Heart right ventricle (tissue), 16 donors: Measurements from ENCODE around the gene STYX. TPM values are rescaled to one million over a fixed set of nuclear protein-coding genes. Genes with fewer than 3 reads are reported as not detected.

Source experiments
- ATAC-seq, 8 donors: fragments of 200-7000 bp; cut with Tn5 transposase; one replicate each; pipeline ENCODE4 v1.9.1; 2020; ENCODE audit warnings: mild to moderate bottlenecking in 8 of 8, moderate library complexity in 8 of 8, moderate number of reproducible peaks in 1 of 8
- DNase-seq, 2 donors: peaks; one replicate each; pipeline ENCODE4 v3.0.0-alpha.2; 2020
- H3K27ac ChIP-seq, 10 donors: fragments of 200-600 bp; sonication (generic) in 2 of 10; one replicate each; pipeline versions ENCODE4 v1.5.0 to v1.8.0; 2020 to 2022; ENCODE audit warnings: mild to moderate bottlenecking in 3 of 10
- H3K27me3 ChIP-seq, 7 donors: fragments of 200-600 bp; one replicate each; pipeline ENCODE4 v1.8.0; 2021 to 2022; ENCODE audit warnings: mild to moderate bottlenecking in 2 of 7
- H3K36me3 ChIP-seq, 9 donors: fragments of 200-600 bp; sonication (generic) in 1 of 9; one replicate each; pipeline versions ENCODE4 v1.5.0 to v1.8.0; 2020 to 2022; ENCODE audit warnings: mild to moderate bottlenecking in 2 of 9
- H3K4me1 ChIP-seq, 9 donors: fragments of 200-600 bp; sonication (generic) in 1 of 9; one replicate each; pipeline versions ENCODE4 v1.5.0 to v1.8.0; 2020 to 2022; ENCODE audit warnings: mild to moderate bottlenecking in 4 of 9
- H3K4me3 ChIP-seq, 10 donors: fragments of 200-600 bp; sonication (generic) in 2 of 10; one replicate each; pipeline versions ENCODE4 v1.5.0 to v1.8.0; 2020 to 2022; ENCODE audit warnings: mild to moderate bottlenecking in 7 of 10, moderate library complexity in 2 of 10
- H3K9me3 ChIP-seq, 11 donors: fragments of 200-600 bp in 10 of 11; sonication (generic) in 2 of 11; one replicate each; pipeline versions ENCODE4 v1.5.0 to v1.8.0; 2013 to 2022; ENCODE audit warnings: mild to moderate bottlenecking in 2 of 11, control low read depth in 1 of 11, moderate library complexity in 1 of 11
- WGBS, 2 donors: extraction: QIAGEN DNeasy Blood & Tissue Kit; methylation state at CpG; one replicate each; pipeline ENCODE4 v1.1.7; 2013; ENCODE audit warnings: inconsistent platforms in 1 of 2; 5-methylcytosine and 5-hydroxymethylcytosine counted together
- intact Hi-C, 10 donors: fragments of 100-400 bp; cut with DNase I; formaldehyde crosslinking; loops; one replicate each; pipeline versions ENCODE4 v1.11.1 to v1.14.2; 2022
- polyA plus RNA-seq, 2 donors: library from polyadenylated mRNA; stranded (reverse); fragments of 200-250 nt; gene quantifications; one replicate each; pipeline ENCODE4 v1.2.3, GENCODE V29; 2013
- total RNA-seq, 10 donors: library from RNA; stranded (reverse); fragmentation: NEBNext Ultra II Directional in 3 of 10; extraction: Animal tissue kit (Norgen Biotek cat#: 25700) in 3 of 10; gene quantifications; one replicate each; pipeline versions ENCODE4 v1.2.1 to v1.2.4, GENCODE V29; 2021 to 2023
- TF ChIP-seq, protein P1 (sequence below), 9 donors: fragments of 200-600 bp; sonication (generic) in 2 of 9; IDR thresholded peaks; one replicate each; pipeline versions ENCODE4 v1.5.0 to v1.8.0; 2021 to 2022; ENCODE audit warnings: antibody characterized with exemption in 9 of 9, mild to moderate bottlenecking in 5 of 9, moderate library complexity in 1 of 9
- donor health status: Arrhythmogenic right ventricular cardiomyopathy.
- donor health status: ischemic (EF 13 %, LVEDD 7.1; RV severe dilation, severe dysfunction).
- donor health status: healthy with polysubstance abuse.
- donor health status: DM: no; HTN: yes; CAD: no.
- donor health status: DM: no; HTN: no; CAD: no.
- donor health status: ischemic (EF 25% LVEDD 6.9; RV normal size, moderate dysfunction).
- donor health status: ischemic (EF 25% LVEDD 5.7; RV mildly dilated, moderate dysfunction).
- donor health status: healthy.
- donor health status: DM: yes; HTN: yes; CAD: no.
- donor health status: Ischemic cardiomyopathy.
- donor health status: ischemic (EF 35%, LVEDD 5.7; RV mildly dilated, moderate dysfunction).
- donor health status: nonischemic (EF 11% LVEDD 7.7; RV severe dilation, severe dysfunction).
- donor health status: DM: yes; HTN: yes; CAD: no.
- donor health status: PGD.
- donor health status: ischemic (EF 29% LVEDD 5.4; RV normal size, mild dysfunction).
- donor health status: nonischemic (EF 23%, LVEDD 6.1; RV moderate dilation, normal function).

The STYX gene
- total and polyA plus RNA-seq, 12 donors = 3.4 to 15.8 (median 13.7) TPM

DNA sequence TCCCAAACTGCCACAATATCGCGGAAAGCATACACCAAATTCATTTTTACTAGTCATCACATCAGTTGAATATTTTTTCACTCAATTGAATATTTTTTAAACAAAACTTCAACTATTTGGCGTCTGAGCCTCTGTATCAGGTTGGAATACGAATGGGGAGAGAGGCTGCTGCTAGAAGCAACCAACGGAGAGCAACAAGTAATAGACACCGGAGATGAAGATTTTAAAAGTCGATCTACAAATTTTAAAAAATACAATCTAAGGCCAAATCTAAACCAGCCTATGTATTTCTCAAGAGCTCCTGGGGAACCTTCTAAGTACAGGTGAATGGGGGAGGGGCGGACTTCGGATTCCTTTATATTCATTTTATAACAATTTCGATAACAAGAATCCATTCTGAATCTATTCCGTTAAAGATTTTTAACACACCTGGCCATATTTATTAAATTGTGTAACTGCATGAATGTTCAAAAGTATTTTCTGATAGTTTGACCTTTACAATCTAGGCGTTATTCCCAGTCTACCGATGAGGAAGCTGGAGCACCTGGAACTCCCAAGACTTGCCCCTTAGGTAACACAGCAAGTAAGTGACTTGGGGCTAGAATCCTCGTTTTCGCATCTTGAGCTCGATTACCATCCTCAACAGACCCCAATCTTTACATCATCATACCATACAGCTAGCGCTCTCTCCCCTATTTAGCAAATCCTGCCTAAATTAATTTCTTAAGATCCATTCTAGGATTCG, 60.2 kb downstream of the STYX start:
- DNase-seq (no peak), ATAC-seq (no peak)
- 55 to 64% methylated on average over 18 of the region's 18 CpGs for WGBS, 2 donors
- Histone ChIP-seq H3K9me3 (no peaks in the 10 kb centered on the region), H3K4me3 (peak overlapping the region; percentile 51 to 93 (median 74)), H3K27ac (peak overlapping the region in 6 of 10 donors; percentile 88 to 94 (median 90)), H3K36me3 (no peaks in the 10 kb centered on the region), H3K27me3 (no peaks in the 10 kb centered on the region), H3K4me1 (peaks cover 0 to 31% (median 20%) of the 10 kb centered on the region in 9 donors)
- TF ChIP-seq, protein P1, sequence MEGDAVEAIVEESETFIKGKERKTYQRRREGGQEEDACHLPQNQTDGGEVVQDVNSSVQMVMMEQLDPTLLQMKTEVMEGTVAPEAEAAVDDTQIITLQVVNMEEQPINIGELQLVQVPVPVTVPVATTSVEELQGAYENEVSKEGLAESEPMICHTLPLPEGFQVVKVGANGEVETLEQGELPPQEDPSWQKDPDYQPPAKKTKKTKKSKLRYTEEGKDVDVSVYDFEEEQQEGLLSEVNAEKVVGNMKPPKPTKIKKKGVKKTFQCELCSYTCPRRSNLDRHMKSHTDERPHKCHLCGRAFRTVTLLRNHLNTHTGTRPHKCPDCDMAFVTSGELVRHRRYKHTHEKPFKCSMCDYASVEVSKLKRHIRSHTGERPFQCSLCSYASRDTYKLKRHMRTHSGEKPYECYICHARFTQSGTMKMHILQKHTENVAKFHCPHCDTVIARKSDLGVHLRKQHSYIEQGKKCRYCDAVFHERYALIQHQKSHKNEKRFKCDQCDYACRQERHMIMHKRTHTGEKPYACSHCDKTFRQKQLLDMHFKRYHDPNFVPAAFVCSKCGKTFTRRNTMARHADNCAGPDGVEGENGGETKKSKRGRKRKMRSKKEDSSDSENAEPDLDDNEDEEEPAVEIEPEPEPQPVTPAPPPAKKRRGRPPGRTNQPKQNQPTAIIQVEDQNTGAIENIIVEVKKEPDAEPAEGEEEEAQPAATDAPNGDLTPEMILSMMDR (IDR thresholded peaks at IDR 0.05) = no peak
- intact Hi-C loops = loop anchor here in 1 of 10 donors (10.0 kb wide), 1 partner anchor 235 kb away; the partner anchor contains the start of genes GPR137C and TXNDC16

DNA sequence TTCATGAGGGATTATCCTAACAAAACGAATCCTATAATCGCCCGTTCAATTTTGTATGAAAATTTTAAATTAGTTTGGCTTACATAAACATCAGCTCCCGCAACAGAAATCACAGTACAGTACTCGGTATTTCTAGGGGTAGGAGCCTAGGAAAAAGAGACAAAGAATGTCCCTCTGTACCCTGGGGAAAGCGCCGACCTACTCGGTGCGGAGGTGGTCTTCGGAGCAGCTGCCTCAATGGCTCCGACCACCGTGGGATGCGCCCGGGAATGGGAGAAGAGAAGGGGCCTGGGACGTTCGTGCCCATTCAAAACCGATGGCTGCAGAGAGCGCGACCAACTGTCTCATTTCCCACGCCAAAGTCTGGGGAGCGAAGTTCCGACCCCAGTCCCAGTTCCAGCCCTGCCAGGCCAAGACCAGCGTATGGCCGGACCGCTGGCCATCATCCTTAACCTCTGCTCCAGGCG, 60.8 kb downstream of the STYX start:
- 2 to 3% methylated on average over 26 of the region's 26 CpGs for WGBS, 2 donors
- H3K4me3 ChIP-seq = peak overlapping the region; percentile 51 to 93 (median 74)
- no peaks in the 10 kb centered on the region for H3K27me3 ChIP-seq
- DNase-seq = no peak
- peaks cover 0 to 30% (median 20%) of the 10 kb centered on the region in 9 donors for H3K4me1 ChIP-seq
- ATAC-seq = peak in 2 of 8 donors; percentile 1 to 11
- intact Hi-C loops = loop anchor here in 1 of 10 donors (10.0 kb wide), 1 partner anchor 236 kb away; the partner anchor contains the start of genes GPR137C and TXNDC16
- peak overlapping the region; percentile 67 to 94 (median 88) for H3K27ac ChIP-seq
- no peaks in the 10 kb centered on the region for H3K36me3 ChIP-seq
- H3K9me3 ChIP-seq = no peaks in the 10 kb centered on the region
- TF ChIP-seq, protein P1 (IDR thresholded peaks at IDR 0.05) = no peak

DNA sequence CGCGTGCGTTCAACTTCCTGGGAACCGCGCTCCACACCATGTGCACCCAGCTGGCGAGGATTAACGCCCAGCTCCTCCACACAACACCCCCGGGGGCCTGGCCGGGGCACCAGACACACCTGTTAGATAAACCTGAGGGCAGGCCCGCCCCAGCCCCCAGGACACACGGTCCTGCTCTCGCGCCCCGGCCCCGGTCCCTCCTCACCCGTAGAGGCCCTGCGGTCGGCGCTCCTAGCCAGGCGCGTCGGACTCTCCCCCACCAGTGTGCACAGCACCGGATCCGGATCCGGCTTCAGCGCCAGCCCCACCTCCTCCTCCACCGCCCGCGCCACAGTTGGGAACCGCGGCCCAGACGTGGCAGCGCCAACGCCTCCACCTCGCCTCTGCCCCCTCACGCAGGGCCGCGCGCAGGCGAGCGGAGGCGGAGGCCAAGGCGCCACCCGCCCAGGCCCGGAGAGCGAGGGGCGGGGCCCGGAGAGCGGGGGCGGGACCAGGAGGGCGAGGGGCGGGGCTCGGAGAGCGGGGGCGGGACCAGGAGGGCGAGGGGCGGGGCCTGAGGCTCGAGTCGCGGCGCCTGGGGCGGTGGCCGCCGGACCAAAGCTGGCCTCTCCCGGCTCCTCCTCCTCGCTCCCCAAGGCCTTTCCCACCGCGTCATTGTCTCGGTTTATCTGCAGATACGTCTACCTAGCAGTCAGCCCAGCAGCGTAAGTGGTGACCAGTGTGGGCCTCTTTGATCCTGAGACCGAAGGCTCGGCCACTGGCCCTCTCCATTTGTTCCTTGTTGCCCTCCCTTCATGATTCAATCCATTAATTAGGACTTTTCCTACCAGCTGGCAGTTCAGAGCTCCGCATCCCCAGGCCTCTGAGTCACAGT, 61.5 kb downstream of the STYX start, which contains the start of gene GNPNAT1:
Gene GNPNAT1 (minus strand): TSS at position 385 of the 874 bp plus-strand sequence. CDS start 6,957 bp downstream, outside the sequence.
- TF ChIP-seq, protein P1 (IDR thresholded peaks at IDR 0.05) = peak in 1 of 9 donors; percentile 5
- Histone ChIP-seq H3K27me3 (no peaks in the 10 kb centered on the region), H3K27ac (peak within 1 kb of the TSS; percentile 67 to 94 (median 88)), H3K4me1 (peaks cover 0 to 30% (median 20%) of the 10 kb centered on the region in 9 donors), H3K9me3 (no peaks in the 10 kb centered on the region), H3K36me3 (no peaks in the 10 kb centered on the region), H3K4me3 (peak within 1 kb of the TSS; percentile 51 to 93 (median 74))
- 1 to 2% methylated on average over 62 to 74 of the region's 74 CpGs for WGBS, 2 donors
- intact Hi-C loops = loop anchor here in 1 of 10 donors (10.0 kb wide), 1 partner anchor 237 kb away; the partner anchor contains the start of genes GPR137C and TXNDC16
- ATAC-seq = peak; percentile 93 to 99 (median 95)
- DNase-seq = peak; percentile 83 to 87

DNA sequence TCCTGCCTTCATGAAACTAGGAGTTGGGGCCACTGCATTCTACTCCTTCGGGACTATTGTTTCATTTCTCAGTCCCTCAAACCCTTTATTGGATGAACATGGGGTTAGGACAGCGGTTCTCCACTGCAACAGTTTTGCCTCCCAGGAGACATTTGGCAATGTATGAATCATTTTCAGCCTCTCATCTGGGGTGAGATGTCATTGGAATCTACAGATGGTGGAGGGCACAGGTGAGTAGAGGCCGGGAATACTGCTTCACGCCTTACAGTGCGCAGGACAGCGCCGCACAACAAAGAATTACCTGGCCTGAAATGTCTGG, 62.1 kb downstream of the STYX start:
- Histone ChIP-seq H3K27me3 (no peaks in the 10 kb centered on the region), H3K4me3 (peak overlapping the region in 9 of 10 donors; percentile 51 to 93 (median 75)), H3K36me3 (no peaks in the 10 kb centered on the region), H3K4me1 (peaks cover 0 to 30% (median 20%) of the 10 kb centered on the region in 9 donors), H3K9me3 (no peaks in the 10 kb centered on the region), H3K27ac (peak overlapping the region; percentile 67 to 94 (median 88))
- intact Hi-C loops = loop anchor here in 1 of 10 donors (10.0 kb wide), 1 partner anchor 237 kb away; the partner anchor contains the start of genes GPR137C and TXNDC16
- DNase-seq (no peak), ATAC-seq (no peak)
- WGBS, 2 donors = 76 to 78% methylated on average over 7 of the region's 7 CpGs
- TF ChIP-seq, protein P1 (IDR thresholded peaks at IDR 0.05) = no peak
